Frontal cortex (tissue), 4 donors: Measurements from ENCODE around the gene AKAP13. TPM values are rescaled to one million over a fixed set of nuclear protein-coding genes. Genes with fewer than 3 reads are reported as not detected.
"Not testable (repeated sequence)": the region's sequence is repeated elsewhere in the genome, so short reads cannot be mapped to it uniquely, and the experiment has no call there.

Experiments used
- DNase-seq, 2 donors: peaks; one replicate each; pipeline ENCODE4 v3.0.0; 2012; ENCODE audit warnings: low spot score in 2 of 2
- FAIRE-seq: peaks from 2 replicates; lab custom pipeline; 2012; peaks lifted over from hg19 to GRCh38; lab: Jason Lieb, UNC
- total RNA-seq: library from RNA; depleted of rRNA; stranded (reverse); fragments of >200 nt; gene quantifications from one replicate; pipeline ENCODE4 v1.2.3, GENCODE V29; 2014
- donor health status: control.
- donor health status: control.
- donor health status: control.

The AKAP13 gene
- total RNA-seq, 1 donor from 2014 or later = 67.3 TPM

- FAIRE-seq = no peak
- DNase-seq = no peak
These were observed 83.0 kb downstream of the AKAP13 start for GRCh38 chr15:85463276-85463892.

- FAIRE-seq = no peak
- no peak for DNase-seq
These were observed 83.6 kb downstream of the AKAP13 start for GRCh38 chr15:85463976-85464375.

GRCh38 chr15:85464471-85464870 is 84.1 kb downstream of the AKAP13 start:
- FAIRE-seq (no peak), DNase-seq (no peak)

GRCh38 chr15:85470563-85471271 is 90.3 kb downstream of the AKAP13 start:
- FAIRE-seq = no peak
- no peak for DNase-seq

- FAIRE-seq (no peak), DNase-seq (no peak)
These were observed 91.9 kb downstream of the AKAP13 start for GRCh38 chr15:85472349-85472748.

GRCh38 chr15:85473455-85473854 is 93.1 kb downstream of the AKAP13 start:
- DNase-seq (no peak), FAIRE-seq (no peak)

GRCh38 chr15:85474700-85475316 is 94.4 kb downstream of the AKAP13 start:
- DNase-seq = no peak
- FAIRE-seq = no peak

- no peak for FAIRE-seq
- no peak for DNase-seq
These were observed 94.9 kb downstream of the AKAP13 start for GRCh38 chr15:85475317-85475701.

- DNase-seq (no peak), FAIRE-seq (no peak)
These were observed 95.3 kb downstream of the AKAP13 start for GRCh38 chr15:85475711-85476110.

- FAIRE-seq (no peak), DNase-seq (no peak)
These were observed 96.7 kb downstream of the AKAP13 start for GRCh38 chr15:85477061-85477460.

- no peak for DNase-seq
- FAIRE-seq = no peak
These were observed 97.3 kb downstream of the AKAP13 start for GRCh38 chr15:85477730-85478129.

- DNase-seq (no peak), FAIRE-seq (no peak)
These were observed 98.8 kb downstream of the AKAP13 start for GRCh38 chr15:85479071-85479647.

- no peak for FAIRE-seq
- no peak for DNase-seq
These were observed 100.5 kb downstream of the AKAP13 start for GRCh38 chr15:85480923-85481322.

GRCh38 chr15:85481543-85481942 is 101.1 kb downstream of the AKAP13 start:
- not testable (repeated sequence) for FAIRE-seq, DNase-seq

- no peak for DNase-seq
- no peak for FAIRE-seq
These were observed 102.5 kb downstream of the AKAP13 start for GRCh38 chr15:85482894-85483293.

- not testable (repeated sequence) for FAIRE-seq
These were observed 103.6 kb downstream of the AKAP13 start for GRCh38 chr15:85483955-85484354.

GRCh38 chr15:85484923-85485322 is 104.5 kb downstream of the AKAP13 start:
- FAIRE-seq, DNase-seq: not testable (repeated sequence)

More at GRCh38 chr15:85483955-85484354, 103.6 kb downstream of the AKAP13 start:
- not testable (repeated sequence) for DNase-seq

- DNase-seq (peak; percentile 8 to 65), FAIRE-seq (peak; percentile 72)
These were observed 105.7 kb downstream of the AKAP13 start for GRCh38 chr15:85485956-85486567.

- FAIRE-seq, DNase-seq: not testable (repeated sequence)
These were observed 107.4 kb downstream of the AKAP13 start for GRCh38 chr15:85487796-85488195.

GRCh38 chr15:85488997-85489396 is 108.6 kb downstream of the AKAP13 start:
- no peak for FAIRE-seq
- no peak for DNase-seq
